Neural cell (in vitro differentiated cells): ENCODE data around the gene CEACAM7. TPM values are rescaled to one million over a fixed set of nuclear protein-coding genes. Genes with fewer than 3 reads are reported as not detected.

Source experiments
- H2AFZ ChIP-seq: fragments of 200-600, 300-800 bp; sonication (generic), shearing (Covaris generic); 2 replicates; pipeline ENCODE4 v1.6.0; 2014; ENCODE audit warnings: low read depth, mild to moderate bottlenecking, antibody characterized with exemption, low read length, moderate library complexity
- H3F3A ChIP-seq: fragments of 200-600 bp; shearing (Covaris generic); 2 replicates; pipeline ENCODE4 v1.6.1; 2016; ENCODE audit warnings: mild to moderate bottlenecking, moderate library complexity, mixed read lengths, antibody characterized with exemption, low read length; ENCODE audit not compliant: insufficient read depth, poor library complexity, severe bottlenecking
- H3K27ac ChIP-seq: fragments of 200-600, 300-800 bp; sonication (generic), shearing (Covaris generic); 2 replicates; pipeline ENCODE4 v1.5.1; 2014; ENCODE audit warnings: mild to moderate bottlenecking, low read length, moderate library complexity
- H3K27me3 ChIP-seq: fragments of 300-800, 200-600 bp; sonication (generic), shearing (Covaris generic); 2 replicates; pipeline ENCODE4 v1.6.0; 2014; ENCODE audit warnings: mild to moderate bottlenecking, low read depth, low read length, moderate library complexity; ENCODE audit not compliant: insufficient read depth
- H3K36me3 ChIP-seq: fragments of 300-800, 200-600 bp; sonication (generic), shearing (Covaris generic); 2 replicates; pipeline ENCODE4 v1.5.1; 2014; ENCODE audit warnings: mild to moderate bottlenecking, antibody characterized with exemption, low read length, moderate library complexity; ENCODE audit not compliant: insufficient read depth
- H3K4me2 ChIP-seq: fragments of 300-800, 200-600 bp; sonication (generic), shearing (Covaris generic); 2 replicates; pipeline ENCODE4 v1.6.0; 2014; ENCODE audit warnings: mild to moderate bottlenecking, low read length
- H3K4me3 ChIP-seq: fragments of 300-800, 200-600 bp; sonication (generic), shearing (Covaris generic); 2 replicates; pipeline ENCODE4 v1.5.1; 2014; ENCODE audit warnings: mild to moderate bottlenecking, low read length, moderate library complexity
- H3K79me2 ChIP-seq: fragments of 200-600 bp; shearing (Covaris generic); replicated peaks from 2 replicates; pipeline ENCODE4 v1.6.0; 2014; ENCODE audit warnings: mild to moderate bottlenecking, low read length, moderate library complexity; ENCODE audit not compliant: insufficient read depth
- H3K9ac ChIP-seq: fragments of 300-800, 200-600 bp; sonication (generic), shearing (Covaris generic); 2 replicates; pipeline ENCODE4 v1.6.1; 2016; ENCODE audit warnings: mild to moderate bottlenecking, low read length, mixed read lengths
- H3K9me2 ChIP-seq: fragments of 200-600 bp; shearing (Covaris generic); 2 replicates; pipeline ENCODE4 v1.6.1; 2016; ENCODE audit warnings: mild to moderate bottlenecking, low read length, mixed read lengths; ENCODE audit not compliant: insufficient read depth
- H3K9me3 ChIP-seq: fragments of 200-600, 300-800 bp; sonication (generic), shearing (Covaris generic); 2 replicates; pipeline ENCODE4 v1.6.1; 2016; ENCODE audit warnings: mild to moderate bottlenecking, mixed run types, low read length, moderate library complexity, mixed read lengths
- H4K20me1 ChIP-seq: fragments of 200-600 bp; shearing (Covaris generic); 2 replicates; pipeline ENCODE4 v1.6.1; 2016; ENCODE audit warnings: mild to moderate bottlenecking, mixed run types; ENCODE audit not compliant: insufficient read depth
- EP300 ChIP-seq: fragments of 450-650 bp; conservative IDR thresholded peaks from 2 replicates; pipeline ENCODE4 v1.6.1; 2014; ENCODE audit warnings: antibody characterized with exemption, mild to moderate bottlenecking, moderate library complexity; ENCODE audit not compliant: poor library complexity, severe bottlenecking
- EZH2 ChIP-seq: fragments of 200-600, 300-800 bp; shearing (Covaris generic), sonication (generic); IDR thresholded peaks from 2 replicates; pipeline ENCODE4 v1.6.1; 2014; ENCODE audit warnings: antibody characterized with exemption, low read length, borderline replicate concordance, mild to moderate bottlenecking; ENCODE audit not compliant: insufficient read depth, poor library complexity, severe bottlenecking
- MXI1 ChIP-seq: fragments of 450-650 bp; conservative IDR thresholded peaks from 2 replicates; pipeline ENCODE4 v1.6.1; 2014; ENCODE audit warnings: antibody characterized with exemption, mild to moderate bottlenecking; ENCODE audit not compliant: poor library complexity, severe bottlenecking
- POLR2AphosphoS5 ChIP-seq: IDR thresholded peaks from 2 replicates; pipeline ENCODE4 v1.6.1; 2012
- RAD21 ChIP-seq: fragments of 450-650 bp; conservative IDR thresholded peaks from 2 replicates; pipeline ENCODE4 v1.6.1; 2014; ENCODE audit warnings: antibody characterized with exemption, mild to moderate bottlenecking, moderate library complexity
- SMC3 ChIP-seq: fragments of 450-650 bp; conservative IDR thresholded peaks from 2 replicates; pipeline ENCODE4 v1.6.1; 2014; ENCODE audit warnings: antibody characterized with exemption, mild to moderate bottlenecking, moderate library complexity; ENCODE audit not compliant: poor library complexity
- TAF1 ChIP-seq: IDR thresholded peaks from 2 replicates; pipeline ENCODE4 v1.6.1; 2012; ENCODE audit warnings: low read depth
- polyA plus RNA-seq: library from polyadenylated mRNA; depleted of rRNA; stranded (reverse); fragments of >200 nt; gene quantifications from 2 replicates; pipeline ENCODE4 v1.2.3, GENCODE V29; 2014
- TF ChIP-seq, protein P1 (sequence below): fragments of 450-650 bp; IDR thresholded peaks from 2 replicates; pipeline ENCODE4 v1.5.1; 2014; ENCODE audit warnings: antibody characterized with exemption, mild to moderate bottlenecking, moderate library complexity; ENCODE audit not compliant: poor library complexity, severe bottlenecking
- TF ChIP-seq, protein P2 (sequence below): IDR thresholded peaks from 2 replicates; pipeline ENCODE4 v1.6.1; 2012; ENCODE audit warnings: borderline replicate concordance

Gene CEACAM7
- polyA plus RNA-seq, 1 donor from 2014 or later: not detected

DNA sequence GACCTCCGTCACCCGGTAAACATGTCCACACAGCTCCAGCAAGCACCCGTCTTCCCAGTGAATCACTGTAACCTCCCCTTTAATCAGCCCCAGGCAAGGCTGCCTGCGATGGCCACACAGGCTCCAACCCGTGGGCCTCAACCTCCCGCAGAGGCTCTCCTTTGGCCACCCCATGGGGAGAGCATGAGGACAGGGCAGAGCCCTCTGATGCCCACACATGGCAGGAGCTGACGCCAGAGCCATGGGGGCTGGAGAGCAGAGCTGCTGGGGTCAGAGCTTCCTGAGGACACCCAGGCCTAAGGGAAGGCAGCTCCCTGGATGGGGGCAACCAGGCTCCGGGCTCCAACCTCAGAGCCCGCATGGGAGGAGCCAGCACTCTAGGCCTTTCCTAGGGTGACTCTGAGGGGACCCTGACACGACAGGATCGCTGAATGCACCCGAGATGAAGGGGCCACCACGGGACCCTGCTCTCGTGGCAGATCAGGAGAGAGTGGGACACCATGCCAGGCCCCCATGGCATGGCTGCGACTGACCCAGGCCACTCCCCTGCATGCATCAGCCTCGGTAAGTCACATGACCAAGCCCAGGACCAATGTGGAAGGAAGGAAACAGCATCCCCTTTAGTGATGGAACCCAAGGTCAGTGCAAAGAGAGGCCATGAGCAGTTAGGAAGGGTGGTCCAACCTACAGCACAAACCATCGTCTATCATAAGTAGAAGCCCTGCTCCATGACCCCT is 11.3 kb upstream of the CEACAM7 start:
- Histone ChIP-seq H3K27ac (no peak overlapping the region), H3K36me3 (no peaks in the 10 kb centered on the region), H3K27me3 (no peaks in the 10 kb centered on the region)

DNA sequence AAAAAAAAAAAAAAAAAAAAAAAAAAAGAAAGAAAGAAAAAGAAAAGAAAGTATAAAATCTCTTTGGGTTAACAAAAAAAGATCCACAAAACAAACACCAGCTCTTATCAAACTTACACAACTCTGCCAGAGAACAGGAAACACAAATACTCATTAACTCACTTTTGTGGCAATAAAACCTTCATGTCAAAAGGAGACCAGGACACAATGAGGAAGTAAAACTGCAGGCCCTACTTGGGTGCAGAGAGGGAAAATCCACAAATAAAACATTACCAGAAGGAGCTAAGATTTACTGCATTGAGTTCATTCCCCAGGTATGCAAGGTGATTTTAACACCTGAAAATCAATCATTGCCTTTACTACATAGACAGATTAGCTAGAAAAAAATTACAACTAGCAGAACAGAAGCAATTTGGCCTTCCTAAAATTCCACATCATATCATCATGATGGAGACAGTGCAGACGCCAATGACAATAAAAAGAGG is 10.7 kb upstream of the CEACAM7 start:
- Histone ChIP-seq H3K27me3 (no peaks in the 10 kb centered on the region), H2AFZ (no peak overlapping the region), H3K79me2 (no peaks in the 10 kb centered on the region), H3K4me3 (no peak overlapping the region), H3K9me2 (no peaks in the 10 kb centered on the region), H3K36me3 (no peaks in the 10 kb centered on the region), H3K4me2 (no peak overlapping the region), H3K27ac (no peak overlapping the region), H3F3A (no peaks in the 10 kb centered on the region), H3K9me3 (no peaks in the 10 kb centered on the region), H4K20me1 (no peaks in the 10 kb centered on the region), H3K9ac (no peak overlapping the region)
- TF ChIP-seq EZH2 (no peak), SMC3 (no peak), TAF1 (no peak), RAD21 (no peak), POLR2AphosphoS5 (no peak), MXI1 (no peak), EP300 (no peak)
- TF ChIP-seq, protein P1, sequence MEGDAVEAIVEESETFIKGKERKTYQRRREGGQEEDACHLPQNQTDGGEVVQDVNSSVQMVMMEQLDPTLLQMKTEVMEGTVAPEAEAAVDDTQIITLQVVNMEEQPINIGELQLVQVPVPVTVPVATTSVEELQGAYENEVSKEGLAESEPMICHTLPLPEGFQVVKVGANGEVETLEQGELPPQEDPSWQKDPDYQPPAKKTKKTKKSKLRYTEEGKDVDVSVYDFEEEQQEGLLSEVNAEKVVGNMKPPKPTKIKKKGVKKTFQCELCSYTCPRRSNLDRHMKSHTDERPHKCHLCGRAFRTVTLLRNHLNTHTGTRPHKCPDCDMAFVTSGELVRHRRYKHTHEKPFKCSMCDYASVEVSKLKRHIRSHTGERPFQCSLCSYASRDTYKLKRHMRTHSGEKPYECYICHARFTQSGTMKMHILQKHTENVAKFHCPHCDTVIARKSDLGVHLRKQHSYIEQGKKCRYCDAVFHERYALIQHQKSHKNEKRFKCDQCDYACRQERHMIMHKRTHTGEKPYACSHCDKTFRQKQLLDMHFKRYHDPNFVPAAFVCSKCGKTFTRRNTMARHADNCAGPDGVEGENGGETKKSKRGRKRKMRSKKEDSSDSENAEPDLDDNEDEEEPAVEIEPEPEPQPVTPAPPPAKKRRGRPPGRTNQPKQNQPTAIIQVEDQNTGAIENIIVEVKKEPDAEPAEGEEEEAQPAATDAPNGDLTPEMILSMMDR: no peak
- TF ChIP-seq, protein P2, sequence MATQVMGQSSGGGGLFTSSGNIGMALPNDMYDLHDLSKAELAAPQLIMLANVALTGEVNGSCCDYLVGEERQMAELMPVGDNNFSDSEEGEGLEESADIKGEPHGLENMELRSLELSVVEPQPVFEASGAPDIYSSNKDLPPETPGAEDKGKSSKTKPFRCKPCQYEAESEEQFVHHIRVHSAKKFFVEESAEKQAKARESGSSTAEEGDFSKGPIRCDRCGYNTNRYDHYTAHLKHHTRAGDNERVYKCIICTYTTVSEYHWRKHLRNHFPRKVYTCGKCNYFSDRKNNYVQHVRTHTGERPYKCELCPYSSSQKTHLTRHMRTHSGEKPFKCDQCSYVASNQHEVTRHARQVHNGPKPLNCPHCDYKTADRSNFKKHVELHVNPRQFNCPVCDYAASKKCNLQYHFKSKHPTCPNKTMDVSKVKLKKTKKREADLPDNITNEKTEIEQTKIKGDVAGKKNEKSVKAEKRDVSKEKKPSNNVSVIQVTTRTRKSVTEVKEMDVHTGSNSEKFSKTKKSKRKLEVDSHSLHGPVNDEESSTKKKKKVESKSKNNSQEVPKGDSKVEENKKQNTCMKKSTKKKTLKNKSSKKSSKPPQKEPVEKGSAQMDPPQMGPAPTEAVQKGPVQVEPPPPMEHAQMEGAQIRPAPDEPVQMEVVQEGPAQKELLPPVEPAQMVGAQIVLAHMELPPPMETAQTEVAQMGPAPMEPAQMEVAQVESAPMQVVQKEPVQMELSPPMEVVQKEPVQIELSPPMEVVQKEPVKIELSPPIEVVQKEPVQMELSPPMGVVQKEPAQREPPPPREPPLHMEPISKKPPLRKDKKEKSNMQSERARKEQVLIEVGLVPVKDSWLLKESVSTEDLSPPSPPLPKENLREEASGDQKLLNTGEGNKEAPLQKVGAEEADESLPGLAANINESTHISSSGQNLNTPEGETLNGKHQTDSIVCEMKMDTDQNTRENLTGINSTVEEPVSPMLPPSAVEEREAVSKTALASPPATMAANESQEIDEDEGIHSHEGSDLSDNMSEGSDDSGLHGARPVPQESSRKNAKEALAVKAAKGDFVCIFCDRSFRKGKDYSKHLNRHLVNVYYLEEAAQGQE: no peak

More for the DNA sequence above, 11.3 kb upstream of the CEACAM7 start:
- Histone ChIP-seq H3K79me2 (no peaks in the 10 kb centered on the region), H4K20me1 (no peaks in the 10 kb centered on the region), H3K9me2 (no peaks in the 10 kb centered on the region), H3K4me3 (no peak overlapping the region), H3K9me3 (no peaks in the 10 kb centered on the region), H3K9ac (no peak overlapping the region), H2AFZ (no peak overlapping the region), H3K4me2 (no peak overlapping the region), H3F3A (no peaks in the 10 kb centered on the region)
- TF ChIP-seq, protein P1: no peak
- TF ChIP-seq MXI1: no peak
- no peak for TF ChIP-seq TAF1
- TF ChIP-seq RAD21: no peak
- TF ChIP-seq, protein P2: no peak
- no peak for TF ChIP-seq SMC3
- TF ChIP-seq POLR2AphosphoS5: no peak
- TF ChIP-seq EP300: no peak
